Measurements from ENCODE around the gene KDM1B.
A peak's percentile ranks its signal among the peaks of the same experiment; 100 is the strongest.
"Not testable (repeated sequence)": the region's sequence is repeated elsewhere in the genome, so short reads cannot be mapped to it uniquely, and the experiment has no call there.

Gene KDM1B

DNA sequence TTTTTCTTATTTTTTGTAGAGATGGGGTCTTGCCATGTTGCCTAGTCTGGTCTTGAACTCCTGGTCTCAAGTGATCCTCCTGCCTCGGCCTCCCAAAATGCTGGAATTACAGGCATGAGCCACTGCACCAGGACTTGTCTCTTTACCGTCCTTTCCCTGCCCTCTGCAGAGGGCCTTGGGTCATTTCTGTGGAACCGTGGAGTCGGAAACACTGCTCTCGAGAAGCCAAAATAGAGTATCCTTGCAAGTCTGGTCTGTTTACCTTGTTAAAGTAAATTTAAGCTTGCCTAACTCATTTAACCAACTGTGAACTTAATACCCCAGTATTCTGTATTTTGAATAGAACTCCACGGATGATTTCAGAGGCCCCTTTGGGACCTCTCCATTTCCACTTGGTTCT, 51.4 kb downstream of the KDM1B start:
- TF ChIP-seq CTCF (IDR thresholded peaks at IDR 0.05; ENCODE audit: control insufficient read depth, extremely low read depth, insufficient read depth), result no peak

DNA sequence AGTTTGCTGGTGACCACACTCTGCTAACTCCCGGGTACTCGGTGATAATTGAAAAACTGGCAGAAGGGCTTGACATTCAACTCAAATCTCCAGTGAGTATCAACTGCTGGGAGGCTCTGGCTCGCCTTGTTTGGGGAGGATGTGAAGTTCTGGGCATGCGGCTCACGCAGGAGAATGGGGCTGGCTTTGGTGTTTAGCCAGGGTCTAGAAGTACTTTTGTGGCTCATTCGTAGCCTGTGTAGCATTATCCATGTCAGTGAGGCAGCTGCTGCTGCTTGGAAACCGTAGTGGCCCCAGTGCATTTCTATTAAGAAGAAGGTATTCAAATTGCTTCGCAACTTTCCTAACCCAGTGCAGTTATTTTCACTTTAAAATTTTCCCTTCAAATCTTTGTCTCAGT, 52.2 kb downstream of the KDM1B start:
- no peak overlapping the region for H3K4me3 ChIP-seq (ENCODE audit: low read depth, low read length)
- no peak for DNase-seq (ENCODE audit: low read depth)
- no peak for TF ChIP-seq CTCF (IDR thresholded peaks at IDR 0.05; ENCODE audit: control insufficient read depth, extremely low read depth, insufficient read depth)

More for the DNA sequence above, 51.4 kb downstream of the KDM1B start:
- H3K4me3 ChIP-seq (ENCODE audit: low read depth, low read length), result no peak overlapping the region
- DNase-seq (ENCODE audit: low read depth), result no peak

DNA sequence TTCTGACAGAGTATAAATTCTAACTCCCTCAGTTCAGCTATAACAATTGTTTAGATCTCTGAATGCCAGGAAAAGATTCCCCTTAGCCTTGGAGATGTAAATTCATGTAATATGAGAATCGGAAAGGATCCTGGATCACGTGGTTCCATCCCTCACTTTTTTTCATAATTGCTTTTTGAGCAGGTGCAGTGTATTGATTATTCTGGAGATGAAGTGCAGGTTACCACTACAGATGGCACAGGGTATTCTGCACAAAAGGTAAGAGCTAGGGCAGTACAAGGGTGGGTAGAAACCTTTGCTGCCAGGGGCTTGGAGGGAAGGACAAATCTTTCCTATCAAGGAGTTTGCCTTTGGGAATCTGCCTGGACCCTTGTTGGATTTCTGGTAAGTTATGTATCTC, 52.7 kb downstream of the KDM1B start:
- no peak for TF ChIP-seq CTCF (IDR thresholded peaks at IDR 0.05; ENCODE audit: control insufficient read depth, extremely low read depth, insufficient read depth)
- H3K4me3 ChIP-seq (ENCODE audit: low read depth, low read length), result no peak overlapping the region
- no peak for DNase-seq (ENCODE audit: low read depth)

GRCh38 chr6:18208778-18209177, 53.6 kb downstream of the KDM1B start:
- DNase-seq (ENCODE audit: low read depth); H3K4me3 ChIP-seq (ENCODE audit: low read depth, low read length): not testable (repeated sequence)

- H3K4me3 ChIP-seq (ENCODE audit: low read depth, low read length), result no peak overlapping the region
- peak; percentile 44 for DNase-seq (ENCODE audit: low read depth)
- TF ChIP-seq CTCF (IDR thresholded peaks at IDR 0.05; ENCODE audit: control insufficient read depth, extremely low read depth, insufficient read depth), result peak; percentile 7; the same call in 1 of the 2 replicates
Measured at GRCh38 chr6:18209539-18210197, 54.4 kb downstream of the KDM1B start.

DNA sequence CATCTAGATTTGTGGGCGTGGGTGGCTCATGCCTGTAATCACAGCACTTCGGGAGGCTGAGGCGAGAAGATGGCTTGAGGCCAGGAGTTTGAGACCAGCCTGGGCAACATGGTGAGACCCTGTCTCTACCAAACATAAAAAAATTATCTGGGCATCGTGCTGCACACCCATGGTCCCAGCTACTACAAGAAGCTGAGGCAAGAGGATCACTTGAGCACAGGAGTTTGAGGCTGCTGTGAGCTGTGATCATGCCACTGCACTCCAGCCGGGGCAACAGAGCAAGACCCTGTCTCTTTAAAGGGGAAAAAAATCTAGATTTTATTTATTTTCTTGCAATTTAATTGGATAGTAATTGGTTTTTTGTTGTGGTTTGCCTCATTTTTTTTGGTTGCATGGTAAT, 55.5 kb downstream of the KDM1B start:
- TF ChIP-seq CTCF (IDR thresholded peaks at IDR 0.05; ENCODE audit: control insufficient read depth, extremely low read depth, insufficient read depth), result no peak
- H3K4me3 ChIP-seq (ENCODE audit: low read depth, low read length), result no peak overlapping the region
- no peak for DNase-seq (ENCODE audit: low read depth)

GRCh38 chr6:18211338-18211737, 56.1 kb downstream of the KDM1B start:
- no peak for DNase-seq (ENCODE audit: low read depth)
- no peak for TF ChIP-seq CTCF (IDR thresholded peaks at IDR 0.05; ENCODE audit: control insufficient read depth, extremely low read depth, insufficient read depth)
- H3K4me3 ChIP-seq (ENCODE audit: low read depth, low read length), result no peak overlapping the region

Measured in LNCaP clone FGC (cell line).